Neural progenitor cell (in vitro differentiated cells): ENCODE data around the gene URGCP.

Experiments
- EZH2 ChIP-seq: fragments of 200-600 bp; sonication (generic); IDR thresholded peaks from 2 replicates; pipeline ENCODE4 v1.6.1; 2017; ENCODE audit warnings: antibody characterized with exemption, mild to moderate bottlenecking, moderate library complexity
- TF ChIP-seq, protein P1 (sequence below): fragments of 200-600 bp; sonication (generic); IDR thresholded peaks from 2 replicates; pipeline ENCODE4 v1.5.1; 2017; ENCODE audit warnings: antibody characterized with exemption, mild to moderate bottlenecking

DNA sequence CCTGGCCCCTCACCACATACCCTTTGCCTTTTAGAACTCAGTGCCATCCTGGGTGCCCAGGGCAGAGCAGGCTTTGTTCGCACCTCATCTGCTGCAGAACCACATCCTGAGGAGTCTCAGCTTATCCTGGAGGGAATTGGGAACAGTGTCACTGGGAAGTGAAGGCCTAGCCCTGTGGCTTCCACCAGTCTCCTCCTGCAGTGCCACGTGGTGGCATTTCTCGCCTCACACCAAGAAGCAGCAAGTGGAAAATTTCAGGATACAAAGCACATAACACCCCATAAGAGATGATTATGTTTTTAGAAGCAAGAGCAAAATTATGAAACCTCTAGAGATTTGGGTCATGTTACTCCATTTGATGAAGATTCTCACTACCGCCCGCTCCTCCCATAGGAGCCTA lies 46.7 kb upstream of the URGCP start:
- TF ChIP-seq, protein P1, sequence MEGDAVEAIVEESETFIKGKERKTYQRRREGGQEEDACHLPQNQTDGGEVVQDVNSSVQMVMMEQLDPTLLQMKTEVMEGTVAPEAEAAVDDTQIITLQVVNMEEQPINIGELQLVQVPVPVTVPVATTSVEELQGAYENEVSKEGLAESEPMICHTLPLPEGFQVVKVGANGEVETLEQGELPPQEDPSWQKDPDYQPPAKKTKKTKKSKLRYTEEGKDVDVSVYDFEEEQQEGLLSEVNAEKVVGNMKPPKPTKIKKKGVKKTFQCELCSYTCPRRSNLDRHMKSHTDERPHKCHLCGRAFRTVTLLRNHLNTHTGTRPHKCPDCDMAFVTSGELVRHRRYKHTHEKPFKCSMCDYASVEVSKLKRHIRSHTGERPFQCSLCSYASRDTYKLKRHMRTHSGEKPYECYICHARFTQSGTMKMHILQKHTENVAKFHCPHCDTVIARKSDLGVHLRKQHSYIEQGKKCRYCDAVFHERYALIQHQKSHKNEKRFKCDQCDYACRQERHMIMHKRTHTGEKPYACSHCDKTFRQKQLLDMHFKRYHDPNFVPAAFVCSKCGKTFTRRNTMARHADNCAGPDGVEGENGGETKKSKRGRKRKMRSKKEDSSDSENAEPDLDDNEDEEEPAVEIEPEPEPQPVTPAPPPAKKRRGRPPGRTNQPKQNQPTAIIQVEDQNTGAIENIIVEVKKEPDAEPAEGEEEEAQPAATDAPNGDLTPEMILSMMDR, result no peak
- no peak for TF ChIP-seq EZH2
